ENCODE measurements around the gene TGIF1.

- TF ChIP-seq, protein P1, sequence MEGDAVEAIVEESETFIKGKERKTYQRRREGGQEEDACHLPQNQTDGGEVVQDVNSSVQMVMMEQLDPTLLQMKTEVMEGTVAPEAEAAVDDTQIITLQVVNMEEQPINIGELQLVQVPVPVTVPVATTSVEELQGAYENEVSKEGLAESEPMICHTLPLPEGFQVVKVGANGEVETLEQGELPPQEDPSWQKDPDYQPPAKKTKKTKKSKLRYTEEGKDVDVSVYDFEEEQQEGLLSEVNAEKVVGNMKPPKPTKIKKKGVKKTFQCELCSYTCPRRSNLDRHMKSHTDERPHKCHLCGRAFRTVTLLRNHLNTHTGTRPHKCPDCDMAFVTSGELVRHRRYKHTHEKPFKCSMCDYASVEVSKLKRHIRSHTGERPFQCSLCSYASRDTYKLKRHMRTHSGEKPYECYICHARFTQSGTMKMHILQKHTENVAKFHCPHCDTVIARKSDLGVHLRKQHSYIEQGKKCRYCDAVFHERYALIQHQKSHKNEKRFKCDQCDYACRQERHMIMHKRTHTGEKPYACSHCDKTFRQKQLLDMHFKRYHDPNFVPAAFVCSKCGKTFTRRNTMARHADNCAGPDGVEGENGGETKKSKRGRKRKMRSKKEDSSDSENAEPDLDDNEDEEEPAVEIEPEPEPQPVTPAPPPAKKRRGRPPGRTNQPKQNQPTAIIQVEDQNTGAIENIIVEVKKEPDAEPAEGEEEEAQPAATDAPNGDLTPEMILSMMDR (IDR thresholded peaks at IDR 0.05), result no peak
- TF ChIP-seq EP300 (IDR thresholded peaks at IDR 0.05), result no peak
- no peak for TF ChIP-seq POLR2A (IDR thresholded peaks at IDR 0.05; ENCODE audit: low read depth)
- TF ChIP-seq POLR2AphosphoS5 (IDR thresholded peaks at IDR 0.05), result peak in 1 of 2 donors; percentile 19
Observed at GRCh38 chr18:3466045-3466444, 16.1 kb downstream of the TGIF1 start.
